Measurements from ENCODE around the gene SHH. TPM values are rescaled to one million over a fixed set of nuclear protein-coding genes. Genes with fewer than 3 reads are reported as not detected.

Gene SHH
- total RNA-seq, 1 donor from 2014 or later: 28.3 TPM

DNA sequence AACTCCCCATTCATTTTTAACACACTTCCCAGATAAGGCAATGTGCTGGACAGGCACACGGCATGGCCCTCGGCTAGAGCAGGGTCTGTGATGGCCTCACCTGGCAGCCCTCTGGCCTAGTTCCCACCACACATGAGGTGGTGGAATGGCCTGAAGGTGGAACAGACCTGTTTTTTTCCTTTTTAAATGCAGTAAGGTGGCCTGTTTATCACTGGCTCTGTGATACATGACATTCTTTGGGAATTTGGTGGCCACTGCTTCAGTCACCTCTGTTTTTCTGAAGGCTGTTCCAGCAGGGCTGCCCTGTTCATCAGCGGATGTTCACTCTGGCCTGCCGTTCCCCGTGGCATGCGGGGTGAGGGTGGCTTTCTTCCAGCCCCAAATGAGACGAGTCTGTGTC lies 36.6 kb downstream of the SHH start:
- peaks cover 9% of the 10 kb centered on the region for H3K4me1 Mint-ChIP-seq (ENCODE audit: unreplicated experiment)
- H3K36me3 Mint-ChIP-seq: peaks cover 39% of the 10 kb centered on the region
- TF ChIP-seq, protein P1, sequence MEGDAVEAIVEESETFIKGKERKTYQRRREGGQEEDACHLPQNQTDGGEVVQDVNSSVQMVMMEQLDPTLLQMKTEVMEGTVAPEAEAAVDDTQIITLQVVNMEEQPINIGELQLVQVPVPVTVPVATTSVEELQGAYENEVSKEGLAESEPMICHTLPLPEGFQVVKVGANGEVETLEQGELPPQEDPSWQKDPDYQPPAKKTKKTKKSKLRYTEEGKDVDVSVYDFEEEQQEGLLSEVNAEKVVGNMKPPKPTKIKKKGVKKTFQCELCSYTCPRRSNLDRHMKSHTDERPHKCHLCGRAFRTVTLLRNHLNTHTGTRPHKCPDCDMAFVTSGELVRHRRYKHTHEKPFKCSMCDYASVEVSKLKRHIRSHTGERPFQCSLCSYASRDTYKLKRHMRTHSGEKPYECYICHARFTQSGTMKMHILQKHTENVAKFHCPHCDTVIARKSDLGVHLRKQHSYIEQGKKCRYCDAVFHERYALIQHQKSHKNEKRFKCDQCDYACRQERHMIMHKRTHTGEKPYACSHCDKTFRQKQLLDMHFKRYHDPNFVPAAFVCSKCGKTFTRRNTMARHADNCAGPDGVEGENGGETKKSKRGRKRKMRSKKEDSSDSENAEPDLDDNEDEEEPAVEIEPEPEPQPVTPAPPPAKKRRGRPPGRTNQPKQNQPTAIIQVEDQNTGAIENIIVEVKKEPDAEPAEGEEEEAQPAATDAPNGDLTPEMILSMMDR (conservative IDR thresholded peaks at IDR 0.05): no peak
- no peak overlapping the region for H3K27ac Mint-ChIP-seq
- no peak for DNase-seq (ENCODE audit: extremely low spot score, unreplicated experiment)
- H3K4me3 Mint-ChIP-seq: no peak overlapping the region
- H3K9me3 Mint-ChIP-seq: no peaks in the 10 kb centered on the region
- H3K27me3 Mint-ChIP-seq: no peaks in the 10 kb centered on the region

DNA sequence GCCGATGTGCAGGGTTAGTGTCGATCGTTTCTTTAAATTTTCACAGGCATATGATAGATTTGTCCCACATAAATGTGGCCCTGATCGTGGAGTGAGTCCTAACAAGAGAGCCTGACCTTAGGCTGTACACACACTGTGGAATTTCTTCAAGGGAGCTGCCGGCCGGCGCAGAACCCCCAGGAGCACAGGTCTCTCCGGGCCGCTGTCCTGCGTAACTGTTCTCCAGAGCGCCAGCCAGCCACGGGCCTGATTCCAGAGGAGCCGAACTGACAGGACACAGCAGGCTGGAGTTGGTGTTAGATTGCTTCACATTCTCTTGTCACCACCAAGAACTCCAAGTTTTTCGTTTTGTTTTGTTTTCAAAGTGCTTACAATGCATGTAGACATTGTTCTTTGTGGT lies 37.3 kb downstream of the SHH start:
- no peak for DNase-seq (ENCODE audit: extremely low spot score, unreplicated experiment)
- no peaks in the 10 kb centered on the region for H3K27me3 Mint-ChIP-seq
- no peak overlapping the region for H3K27ac Mint-ChIP-seq
- H3K4me1 Mint-ChIP-seq (ENCODE audit: unreplicated experiment): peaks cover 10% of the 10 kb centered on the region
- H3K4me3 Mint-ChIP-seq: no peak overlapping the region
- peaks cover 38% of the 10 kb centered on the region for H3K36me3 Mint-ChIP-seq
- H3K9me3 Mint-ChIP-seq: no peaks in the 10 kb centered on the region
- TF ChIP-seq, protein P1 (conservative IDR thresholded peaks at IDR 0.05): no peak

DNA sequence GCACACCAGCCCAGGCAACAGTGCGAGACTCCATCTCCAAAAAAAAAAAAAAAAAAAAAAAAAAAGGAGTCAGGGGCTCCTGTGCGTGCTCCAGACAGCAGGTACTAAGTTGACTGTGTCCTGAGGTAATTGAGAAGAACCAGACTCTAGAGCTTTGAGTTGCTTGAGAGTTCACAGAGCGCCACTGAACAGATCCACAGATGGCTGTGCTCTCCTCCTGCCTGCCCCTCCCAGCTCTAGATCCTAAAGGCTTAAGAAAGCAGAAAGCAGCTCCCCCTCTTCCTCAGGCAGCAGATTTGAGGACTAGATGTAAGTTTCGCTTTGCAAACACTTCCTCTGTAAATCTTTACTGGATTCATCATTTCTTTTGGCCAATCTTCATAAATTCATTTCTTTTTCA lies 38.7 kb downstream of the SHH start:
- Mint-ChIP-seq H3K4me1 (ENCODE audit: unreplicated experiment) (peaks cover 13% of the 10 kb centered on the region), H3K36me3 (peaks cover 37% of the 10 kb centered on the region), H3K27ac (no peak overlapping the region), H3K9me3 (no peaks in the 10 kb centered on the region), H3K27me3 (no peaks in the 10 kb centered on the region), H3K4me3 (no peak overlapping the region)
- DNase-seq (ENCODE audit: extremely low spot score, unreplicated experiment): no peak
- TF ChIP-seq, protein P1 (conservative IDR thresholded peaks at IDR 0.05): no peak

DNA sequence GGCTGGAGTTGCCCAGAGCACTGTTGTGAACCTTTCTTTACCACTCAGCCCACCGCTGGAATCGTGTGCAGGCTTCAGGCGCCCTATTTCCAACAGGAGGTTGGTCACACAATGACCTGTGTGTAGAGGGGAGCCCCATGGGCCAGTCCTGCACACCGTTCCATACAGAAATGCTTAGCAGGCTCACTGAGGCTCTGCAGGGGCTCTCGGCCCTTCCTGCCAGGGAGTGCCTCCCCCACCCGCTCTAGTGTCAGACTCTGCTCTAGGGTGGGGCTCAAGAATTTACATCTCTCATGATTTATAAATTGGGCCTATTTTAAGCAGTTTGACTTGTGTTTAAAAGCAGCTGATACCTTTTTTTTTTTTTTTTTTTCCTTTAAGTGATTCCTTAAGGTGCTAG lies 42.0 kb downstream of the SHH start:
- TF ChIP-seq, protein P1 (conservative IDR thresholded peaks at IDR 0.05): no peak
- peaks cover 7% of the 10 kb centered on the region for H3K4me1 Mint-ChIP-seq (ENCODE audit: unreplicated experiment)
- no peak for DNase-seq (ENCODE audit: extremely low spot score, unreplicated experiment)
- H3K36me3 Mint-ChIP-seq: peaks cover 24% of the 10 kb centered on the region
- no peaks in the 10 kb centered on the region for H3K9me3 Mint-ChIP-seq
- H3K27me3 Mint-ChIP-seq: no peaks in the 10 kb centered on the region
- no peak overlapping the region for H3K4me3 Mint-ChIP-seq
- peak overlapping the region; percentile 61 for H3K27ac Mint-ChIP-seq

DNA sequence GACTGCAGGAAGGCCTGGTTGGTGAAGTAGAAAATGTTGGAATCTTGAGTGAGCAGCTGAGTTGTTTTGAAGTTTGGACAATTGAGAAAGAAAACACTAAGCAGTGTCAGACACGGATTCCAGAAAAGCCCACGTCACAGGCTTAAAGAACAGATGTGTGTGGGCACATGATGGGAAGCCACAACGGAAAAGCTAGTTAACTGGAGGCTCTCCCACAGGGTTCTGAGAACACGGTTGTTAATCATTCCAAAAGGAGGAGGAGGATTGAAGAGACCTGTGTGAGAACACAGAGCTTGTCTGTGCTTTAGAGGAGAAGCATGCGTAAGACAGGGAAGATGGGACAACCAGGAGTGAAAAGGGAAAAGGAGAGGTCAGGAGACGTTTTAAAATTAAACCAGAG lies 42.6 kb downstream of the SHH start:
- Mint-ChIP-seq H3K27me3 (no peaks in the 10 kb centered on the region), H3K36me3 (peaks cover 21% of the 10 kb centered on the region), H3K9me3 (no peaks in the 10 kb centered on the region), H3K4me3 (no peak overlapping the region), H3K4me1 (ENCODE audit: unreplicated experiment) (peaks cover 7% of the 10 kb centered on the region), H3K27ac (peak overlapping the region; percentile 9)
- no peak for DNase-seq (ENCODE audit: extremely low spot score, unreplicated experiment)
- TF ChIP-seq, protein P1 (conservative IDR thresholded peaks at IDR 0.05): no peak

Measured in type B pancreatic cell (in vitro differentiated cells).